Measurements from ENCODE around the gene PYCR2.

The PYCR2 gene

DNA sequence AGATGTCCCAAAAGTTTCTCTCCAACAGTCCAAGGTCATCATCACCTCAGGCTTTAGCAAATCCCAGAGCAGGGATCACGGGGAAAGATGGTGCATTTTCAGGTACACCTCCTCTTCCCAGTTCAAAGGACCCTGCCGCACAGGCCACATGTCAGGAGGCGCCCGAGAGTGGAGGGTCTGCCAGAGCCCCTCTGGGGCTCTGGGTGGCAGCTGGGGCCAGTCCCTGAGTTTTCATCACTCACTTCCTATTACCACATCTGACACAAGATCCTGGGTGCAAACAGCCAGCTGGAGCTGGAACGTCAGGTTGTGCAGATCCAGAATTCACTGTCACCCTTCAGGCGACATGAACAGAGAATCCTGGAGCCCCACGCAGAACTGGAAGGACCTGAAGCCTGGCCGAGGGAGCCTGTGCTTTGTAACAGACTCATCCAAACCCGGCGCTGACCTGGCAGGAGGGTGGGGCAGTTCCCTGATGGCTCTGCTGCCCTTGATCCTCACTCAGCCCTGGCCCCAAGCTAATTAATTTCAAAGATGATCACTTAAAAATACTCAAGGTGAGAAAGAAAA is 50.7 kb downstream of the PYCR2 start:
- TF ChIP-seq PAX5 (IDR thresholded peaks at IDR 0.05; ENCODE audit: insufficient read depth, low read length, severe bottlenecking) (no peak), POU2F2 (IDR thresholded peaks at IDR 0.05; ENCODE audit: low read depth, low read length) (no peak), POLR2AphosphoS5 (IDR thresholded peaks at IDR 0.05; ENCODE audit: low read depth, low read length) (no peak), TAF1 (IDR thresholded peaks at IDR 0.05; ENCODE audit: low read depth, low read length) (no peak), POLR2A (IDR thresholded peaks at IDR 0.05; ENCODE audit: low read depth, low read length) (no peak), SPI1 (IDR thresholded peaks at IDR 0.05; ENCODE audit: low read depth, low read length) (no peak)
- FAIRE-seq (no peak), DNase-seq (ENCODE audit: insufficient read length, low spot score) (no peak)

DNA sequence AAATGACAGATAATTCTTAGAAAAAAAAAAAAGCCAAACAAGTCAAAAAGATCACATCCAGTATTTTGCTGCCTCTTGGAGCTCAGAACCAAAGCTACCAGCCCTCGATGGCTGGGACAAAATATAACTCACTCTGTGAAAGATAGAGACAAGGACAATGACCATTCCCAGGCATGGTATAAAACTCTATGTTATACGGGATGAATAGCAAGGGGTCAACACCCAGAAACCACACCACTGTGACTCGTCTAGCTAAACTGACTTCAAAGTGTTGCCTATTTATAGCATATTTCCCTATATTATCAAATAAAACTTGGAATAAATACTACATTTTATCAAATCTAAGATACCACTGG is 52.0 kb downstream of the PYCR2 start:
- no peak for TF ChIP-seq POLR2A (IDR thresholded peaks at IDR 0.05; ENCODE audit: low read depth, low read length)
- no peak for TF ChIP-seq TAF1 (IDR thresholded peaks at IDR 0.05; ENCODE audit: low read depth, low read length)
- no peak for TF ChIP-seq POU2F2 (IDR thresholded peaks at IDR 0.05; ENCODE audit: low read depth, low read length)
- TF ChIP-seq POLR2AphosphoS5 (IDR thresholded peaks at IDR 0.05; ENCODE audit: low read depth, low read length), result no peak
- TF ChIP-seq SPI1 (IDR thresholded peaks at IDR 0.05; ENCODE audit: low read depth, low read length), result no peak
- TF ChIP-seq PAX5 (IDR thresholded peaks at IDR 0.05; ENCODE audit: insufficient read depth, low read length, severe bottlenecking), result no peak
- FAIRE-seq, result no peak
- DNase-seq (ENCODE audit: insufficient read length, low spot score), result no peak

DNA sequence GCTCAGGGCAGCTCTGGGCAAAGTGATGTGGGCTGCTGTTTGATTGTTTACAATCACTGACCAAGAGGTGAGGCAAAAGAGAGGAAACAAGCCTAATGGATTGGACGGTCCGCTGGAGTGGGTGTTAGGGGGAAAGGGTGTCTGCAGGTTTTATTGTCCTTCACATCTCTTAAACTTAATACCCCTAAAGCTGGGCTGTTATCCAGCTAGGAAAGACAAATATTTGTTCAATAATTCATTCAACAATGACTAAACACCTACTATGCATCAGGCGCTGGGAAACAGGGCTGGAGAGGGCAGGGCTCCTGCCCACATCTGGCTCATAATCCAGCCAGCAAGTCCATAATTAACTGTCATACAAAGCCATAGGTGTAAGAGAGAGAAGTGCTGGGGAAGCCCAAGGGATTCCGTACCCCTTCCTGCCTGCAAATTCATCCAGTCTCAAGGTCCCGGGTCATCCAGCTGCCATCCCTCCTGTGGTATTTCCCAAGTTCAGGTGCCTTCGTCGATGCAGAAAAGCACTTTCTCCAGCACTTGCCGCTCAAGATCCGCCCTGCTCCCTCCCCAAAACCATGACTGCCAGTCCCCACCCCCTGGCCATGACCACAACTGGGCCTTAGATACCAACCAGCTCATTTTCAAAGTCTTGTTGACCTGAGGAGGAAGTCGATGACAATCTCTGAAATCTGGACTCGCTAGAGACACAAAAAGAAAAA is 52.5 kb downstream of the PYCR2 start:
- TF ChIP-seq POLR2AphosphoS5 (IDR thresholded peaks at IDR 0.05; ENCODE audit: low read depth, low read length), result no peak
- TF ChIP-seq POU2F2 (IDR thresholded peaks at IDR 0.05; ENCODE audit: low read depth, low read length), result no peak
- no peak for TF ChIP-seq PAX5 (IDR thresholded peaks at IDR 0.05; ENCODE audit: insufficient read depth, low read length, severe bottlenecking)
- TF ChIP-seq TAF1 (IDR thresholded peaks at IDR 0.05; ENCODE audit: low read depth, low read length), result no peak
- TF ChIP-seq POLR2A (IDR thresholded peaks at IDR 0.05; ENCODE audit: low read depth, low read length), result no peak
- no peak for TF ChIP-seq SPI1 (IDR thresholded peaks at IDR 0.05; ENCODE audit: low read depth, low read length)
- DNase-seq (ENCODE audit: insufficient read length, low spot score) (no peak), FAIRE-seq (no peak)

DNA sequence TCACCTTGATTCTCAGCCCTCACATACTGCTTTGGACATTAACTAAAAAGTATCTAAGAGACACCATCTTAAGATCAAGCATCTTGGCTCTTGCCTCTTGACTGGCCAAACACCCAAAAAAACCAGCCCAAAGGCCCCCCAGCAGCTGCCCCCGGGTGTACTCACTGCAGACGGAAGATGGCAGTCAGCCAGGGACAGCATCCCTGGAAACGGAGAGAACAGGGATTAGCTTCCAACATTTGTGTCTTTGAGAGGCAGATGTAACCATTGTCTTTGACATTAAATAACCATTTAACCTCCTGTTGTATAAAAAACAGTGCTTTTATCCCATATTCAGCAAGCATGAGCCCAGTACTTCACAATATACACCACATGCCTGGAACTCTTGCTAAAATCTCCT is 53.1 kb downstream of the PYCR2 start:
- DNase-seq (ENCODE audit: insufficient read length, low spot score) (no peak), FAIRE-seq (no peak)
- TF ChIP-seq POU2F2 (IDR thresholded peaks at IDR 0.05; ENCODE audit: low read depth, low read length) (no peak), TAF1 (IDR thresholded peaks at IDR 0.05; ENCODE audit: low read depth, low read length) (no peak), SPI1 (IDR thresholded peaks at IDR 0.05; ENCODE audit: low read depth, low read length) (no peak), PAX5 (IDR thresholded peaks at IDR 0.05; ENCODE audit: insufficient read depth, low read length, severe bottlenecking) (no peak), POLR2A (IDR thresholded peaks at IDR 0.05; ENCODE audit: low read depth, low read length) (no peak), POLR2AphosphoS5 (IDR thresholded peaks at IDR 0.05; ENCODE audit: low read depth, low read length) (no peak)
